Mucosa of gallbladder (tissue), 1 donor: Measurements from ENCODE around the gene CTIF. TPM values are rescaled to one million over a fixed set of nuclear protein-coding genes. Genes with fewer than 3 reads are reported as not detected.
"Not testable (repeated sequence)": the region's sequence is repeated elsewhere in the genome, so short reads cannot be mapped to it uniquely, and the experiment has no call there.

Experiments used
- DNase-seq: peaks from one replicate; pipeline ENCODE4 v3.0.0-alpha.2; 2020; ENCODE audit warnings: low spot score
- total RNA-seq: library from RNA; stranded (reverse); gene quantifications from one replicate; pipeline ENCODE4 v1.2.1, GENCODE V29; 2021
- donor health status: DM: no; HTN: no; CAD: no.

CTIF gene
- total RNA-seq, 1 donor from 2014 or later = 101 TPM

DNA sequence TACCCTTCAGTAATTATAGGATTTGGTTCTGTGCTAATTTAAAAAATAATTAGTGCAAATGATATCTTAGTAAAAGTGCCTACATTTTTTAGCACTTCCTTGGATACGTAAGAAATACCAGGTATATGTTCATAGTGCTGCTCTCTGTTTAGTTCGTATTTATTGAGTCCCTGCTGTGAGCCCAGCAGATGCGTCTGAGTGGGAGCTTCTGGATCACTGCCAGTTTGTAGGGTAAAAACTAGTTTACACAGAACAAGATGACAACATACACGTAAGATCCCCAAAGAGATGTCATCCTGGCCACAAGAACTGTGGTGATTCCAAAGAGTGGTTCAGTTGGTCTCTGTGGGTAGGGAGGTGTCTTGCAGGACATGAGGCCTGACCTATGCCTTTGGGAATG, 103.2 kb downstream of the CTIF start:
- DNase-seq = no peak

GRCh38 chr18:48642503-48642902, 103.7 kb downstream of the CTIF start:
- no peak for DNase-seq

DNA sequence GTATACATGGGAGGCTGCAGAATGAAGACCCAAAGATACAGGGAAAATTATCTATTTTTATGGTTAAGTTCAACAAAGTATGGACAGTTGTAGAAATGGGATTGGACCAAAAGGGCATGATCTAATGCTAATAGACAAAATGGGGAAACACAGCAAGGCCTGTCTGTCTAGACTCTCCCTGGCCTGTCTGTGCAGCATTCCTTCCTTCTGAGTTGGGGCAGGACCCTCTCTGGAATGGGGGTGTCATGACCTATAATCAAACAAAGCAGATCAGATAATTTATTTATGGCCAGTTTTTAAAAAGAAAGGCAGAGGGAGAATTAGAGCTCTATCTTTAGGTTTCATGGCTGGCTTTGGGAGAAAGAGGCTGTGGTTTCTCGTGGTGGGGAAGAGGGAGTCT, 104.4 kb downstream of the CTIF start:
- no peak for DNase-seq

GRCh38 chr18:48644029-48644428, 105.2 kb downstream of the CTIF start:
- no peak for DNase-seq

DNA sequence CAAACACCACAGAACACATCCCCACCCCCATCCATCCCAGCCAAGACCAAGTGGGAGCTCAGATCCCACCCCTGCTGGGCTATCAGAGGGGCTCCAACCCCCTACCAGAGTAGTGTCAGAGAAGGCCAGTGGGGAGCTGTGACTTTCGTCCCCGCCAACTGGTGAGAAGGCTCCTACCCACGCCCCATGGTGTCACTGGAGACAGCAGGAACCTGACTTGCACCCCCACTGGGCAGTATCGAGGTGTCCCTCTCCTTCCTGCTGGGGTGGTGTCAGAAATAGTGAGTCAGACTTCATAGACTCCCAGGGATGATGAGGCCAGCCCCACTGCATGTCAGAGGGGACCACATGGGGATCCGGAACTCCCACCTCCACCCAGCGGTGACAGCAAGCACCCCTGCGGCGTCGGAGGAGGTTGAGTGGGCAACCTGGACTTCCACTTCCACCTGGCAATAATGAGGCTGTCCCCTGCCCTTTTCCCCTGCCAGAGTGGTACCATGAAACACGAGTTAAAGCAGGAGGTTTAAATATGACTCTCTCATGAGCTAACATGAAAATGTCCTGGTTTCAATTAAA, 106.7 kb downstream of the CTIF start:
- no peak for DNase-seq

- no peak for DNase-seq
Measured at GRCh38 chr18:48646976-48647375, 108.1 kb downstream of the CTIF start.

GRCh38 chr18:48649231-48649630, 110.4 kb downstream of the CTIF start:
- DNase-seq = no peak

DNA sequence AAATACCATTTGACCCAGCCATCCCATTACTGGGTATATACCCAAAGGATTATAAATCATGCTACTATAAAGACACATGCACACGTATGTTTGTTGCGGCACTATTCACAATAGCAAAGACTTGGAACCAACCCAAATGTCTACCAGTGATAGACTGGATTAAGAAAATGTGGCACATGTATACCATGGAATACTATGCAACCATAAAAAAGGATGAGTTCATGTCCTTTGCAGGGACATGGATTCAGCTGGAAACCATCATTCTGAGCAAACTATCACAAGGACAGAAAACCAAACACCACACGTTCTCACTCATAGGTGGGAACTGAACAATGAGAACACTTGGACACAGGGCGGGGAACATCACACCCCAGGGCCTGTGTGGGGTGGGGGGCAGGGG, 115.8 kb downstream of the CTIF start:
- not testable (repeated sequence) for DNase-seq

- DNase-seq = no peak
Measured at GRCh38 chr18:48655508-48655907, 116.7 kb downstream of the CTIF start.

GRCh38 chr18:48656176-48656575, 117.3 kb downstream of the CTIF start:
- DNase-seq = no peak

DNA sequence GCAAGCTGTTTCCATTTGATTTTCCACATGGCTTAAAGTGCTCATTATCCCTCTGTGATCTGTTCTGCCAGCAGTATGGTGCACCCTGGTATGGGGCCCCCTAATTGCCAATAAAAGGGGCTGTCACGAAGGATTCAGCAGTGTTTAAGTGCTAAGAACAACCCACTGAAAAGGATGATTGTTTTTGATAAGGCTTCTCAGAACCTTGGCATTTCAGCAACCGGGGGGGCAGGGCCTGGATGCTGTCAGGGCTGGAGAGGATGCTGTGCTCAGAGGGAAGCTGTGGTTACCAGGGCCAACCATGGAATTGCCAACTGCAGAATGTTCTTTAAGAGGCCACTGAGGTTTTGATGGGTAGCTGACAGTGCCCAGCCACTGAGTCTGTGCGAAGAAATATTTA, 117.8 kb downstream of the CTIF start:
- no peak for DNase-seq

DNA sequence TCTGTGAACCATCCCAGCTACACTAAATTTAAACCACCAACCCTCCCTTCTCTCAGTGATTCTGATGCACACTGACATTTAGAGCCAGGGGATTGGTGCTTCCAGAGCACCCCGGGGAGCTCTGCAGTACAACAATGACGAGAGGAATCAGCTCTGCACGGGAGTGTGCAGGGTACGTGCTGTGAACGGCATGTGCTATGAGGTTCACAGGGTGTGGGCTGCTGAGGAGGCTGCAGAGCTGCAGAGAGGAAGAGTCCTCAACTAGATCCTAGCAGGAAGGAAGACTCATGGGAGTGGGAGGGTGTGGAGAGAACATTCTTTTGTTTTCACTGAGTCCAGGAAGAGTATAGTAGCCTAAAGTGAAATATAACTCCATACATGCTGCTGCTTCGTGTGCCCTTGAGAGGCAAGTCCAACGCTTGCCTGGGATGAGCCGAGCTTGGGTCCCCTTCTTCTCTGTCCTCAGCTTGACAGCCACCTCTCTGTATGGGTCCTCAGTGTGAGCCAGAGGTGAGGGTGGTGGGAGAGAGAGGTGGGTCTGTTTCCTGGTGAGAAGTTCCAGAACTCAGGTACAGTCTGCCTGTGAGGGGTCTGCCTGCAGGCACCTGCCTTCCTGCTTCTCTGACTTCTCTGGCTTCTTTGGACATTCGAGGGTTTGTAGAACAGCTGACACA, 118.8 kb downstream of the CTIF start:
- no peak for DNase-seq

GRCh38 chr18:48658721-48659120, 119.9 kb downstream of the CTIF start:
- no peak for DNase-seq

GRCh38 chr18:48659188-48660009, 120.6 kb downstream of the CTIF start:
- DNase-seq = no peak

DNA sequence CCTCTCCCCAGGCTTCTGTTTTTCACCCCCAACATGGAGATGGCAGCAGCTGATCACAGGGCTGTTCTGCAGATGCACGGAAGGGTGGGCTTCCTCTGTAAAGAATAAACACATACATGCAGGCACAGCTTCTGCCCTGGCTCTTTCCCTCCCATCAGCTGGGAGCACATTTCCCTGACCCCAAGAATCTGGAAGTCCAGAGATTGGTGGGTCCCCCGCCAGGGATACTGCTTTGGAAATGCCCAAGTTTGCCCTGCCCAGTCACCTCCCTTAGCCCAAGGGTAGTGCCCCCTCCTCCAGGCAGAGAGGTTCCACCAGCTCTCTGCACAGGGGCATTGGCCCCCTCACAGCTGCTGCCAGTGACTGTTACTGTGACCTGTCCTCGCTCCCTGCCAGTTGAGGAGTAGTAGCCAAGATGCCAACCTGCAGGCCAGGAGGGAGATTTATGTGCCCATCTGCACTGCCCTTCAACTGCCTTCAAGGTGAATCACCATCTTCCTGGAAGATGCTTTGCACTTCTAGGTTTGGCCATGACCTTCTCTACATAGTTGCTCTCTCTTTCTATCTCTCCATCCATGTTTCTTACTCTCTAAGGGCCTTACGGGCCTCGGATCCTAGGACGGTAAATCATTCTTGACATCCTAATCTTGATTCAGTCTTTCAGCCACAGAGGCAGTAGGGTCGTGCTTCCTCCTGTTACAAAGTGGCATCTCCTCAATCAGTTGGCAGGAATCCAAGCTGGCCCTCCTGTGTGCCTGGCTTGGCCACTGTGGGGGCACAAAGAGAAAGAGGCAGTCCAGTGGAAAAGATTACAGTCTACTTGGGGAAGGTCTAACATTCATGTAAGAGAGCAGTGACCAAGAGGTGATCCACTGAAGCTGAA, 121.8 kb downstream of the CTIF start:
- no peak for DNase-seq

DNA sequence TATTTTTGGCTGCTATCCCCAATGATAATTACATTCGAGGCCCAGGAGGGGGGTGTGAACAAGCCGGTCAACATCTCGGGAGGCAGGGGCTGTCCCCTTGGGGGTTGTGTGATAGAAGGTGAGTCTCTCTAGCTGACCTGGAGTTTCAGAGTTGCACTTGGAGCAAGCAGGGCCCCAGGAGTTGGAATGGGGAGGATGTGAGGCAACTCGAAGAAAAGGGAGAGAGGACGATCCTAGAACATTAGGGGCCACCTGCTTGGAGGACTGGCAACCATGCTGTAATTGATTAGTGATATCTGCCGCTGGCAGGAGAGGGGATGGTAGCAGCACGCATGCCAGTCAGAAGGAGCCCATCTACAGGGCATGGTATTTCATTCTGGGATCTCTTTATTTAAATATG, 122.6 kb downstream of the CTIF start:
- no peak for DNase-seq

DNA sequence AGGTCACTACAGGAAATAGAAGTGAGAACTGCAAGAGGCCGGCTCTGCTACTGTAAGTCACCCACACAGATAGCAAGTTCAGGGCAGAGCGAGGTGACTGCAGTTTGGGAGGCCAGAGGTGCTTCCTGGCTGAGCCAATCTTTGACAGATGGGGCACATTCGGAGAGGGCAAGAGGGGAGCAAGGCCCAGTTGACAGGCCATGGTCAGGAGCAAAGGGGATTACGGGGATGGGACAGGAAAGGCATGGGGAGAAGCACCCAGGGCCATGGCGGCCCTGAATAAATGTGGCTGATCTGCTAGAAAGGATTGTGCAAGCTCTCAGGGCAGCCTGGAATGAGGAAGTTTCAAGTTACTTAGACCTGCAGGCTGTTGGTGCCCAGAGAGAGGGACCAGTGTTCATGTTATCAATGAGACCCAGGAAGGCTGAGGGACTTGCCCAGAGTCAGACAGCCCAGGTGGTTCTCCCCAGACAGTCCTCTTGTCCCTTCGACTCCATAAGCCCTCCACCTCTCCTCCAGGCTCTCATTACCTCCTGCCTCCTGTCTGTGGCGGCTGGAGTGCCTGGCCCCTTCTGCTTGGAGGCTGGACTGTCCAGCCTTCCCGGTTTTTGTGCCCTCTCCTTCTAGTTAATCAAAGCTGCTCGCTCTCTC, 123.3 kb downstream of the CTIF start:
- DNase-seq = peak; percentile 48

DNA sequence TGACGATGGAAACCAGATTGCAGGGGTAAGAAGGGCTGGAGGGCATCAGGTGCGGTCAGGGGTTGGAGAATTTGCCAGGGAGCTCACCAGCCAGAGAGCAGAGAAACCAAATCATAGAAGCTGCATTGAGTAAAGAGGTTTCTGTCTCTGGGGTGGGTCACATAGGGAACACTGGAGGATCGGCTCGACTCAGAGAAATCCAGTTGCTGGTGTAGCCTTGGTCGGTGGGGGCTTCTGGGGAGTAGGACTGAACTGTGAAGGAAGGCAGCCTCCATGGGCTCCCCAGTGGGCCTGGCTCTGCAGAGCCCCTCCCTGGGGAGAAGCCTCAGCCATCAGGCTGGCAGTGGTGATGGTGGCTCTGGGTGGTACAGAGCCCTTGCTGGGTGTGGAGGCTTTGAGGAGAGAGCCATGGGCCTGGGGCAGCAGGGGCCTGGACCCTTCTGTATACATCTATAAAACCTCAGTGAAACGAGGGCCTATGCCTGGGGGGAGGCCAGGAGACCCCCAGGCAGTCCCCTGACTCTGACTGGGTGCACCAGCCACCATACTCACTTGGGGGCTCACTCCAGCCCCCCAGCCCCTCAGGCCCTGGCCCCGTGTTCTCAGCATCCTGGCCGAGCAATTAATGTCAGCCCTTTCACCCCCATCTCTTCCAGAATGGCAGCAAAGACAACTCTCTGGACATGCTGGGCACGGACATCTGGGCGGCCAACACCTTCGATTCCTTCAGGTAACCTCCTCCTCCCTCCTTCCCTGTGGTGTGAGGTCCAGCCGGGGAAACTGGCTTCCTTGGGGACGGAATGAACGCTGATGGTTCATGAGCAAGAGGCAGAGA, 124.5 kb downstream of the CTIF start:
- DNase-seq = no peak

GRCh38 chr18:48663931-48664847, 125.4 kb downstream of the CTIF start:
- DNase-seq = peak; percentile 63
